Neuronal stem cell (in vitro differentiated cells): ENCODE data around the gene ANO9.

ENCODE experiments used
- DNase-seq: peaks from one replicate; pipeline ENCODE4 v3.0.0-alpha.2; 2013; ENCODE audit warnings: low spot score
- H2AFZ ChIP-seq: one replicate; pipeline ENCODE4 v1.6.1; 2013; ENCODE audit warnings: mild to moderate bottlenecking, low read length, inconsistent platforms
- H2AK5ac ChIP-seq: 2 replicates; pipeline ENCODE4 v1.6.1; 2013; ENCODE audit warnings: low read depth, mild to moderate bottlenecking, inconsistent platforms, low read length, moderate library complexity, mixed read lengths
- H2BK120ac ChIP-seq: 2 replicates; pipeline ENCODE4 v1.6.1; 2013; ENCODE audit warnings: low read depth, mild to moderate bottlenecking, inconsistent platforms, low read length, moderate library complexity, mixed read lengths
- H2BK12ac ChIP-seq: one replicate; pipeline ENCODE4 v1.6.1; 2013; ENCODE audit warnings: low read length, inconsistent platforms
- H2BK15ac ChIP-seq: 2 replicates; pipeline ENCODE4 v1.6.1; 2013; ENCODE audit warnings: mild to moderate bottlenecking, low read length, inconsistent platforms, mixed read lengths
- H2BK5ac ChIP-seq: one replicate; pipeline ENCODE4 v1.6.1; 2013; ENCODE audit warnings: inconsistent platforms, mild to moderate bottlenecking, low read length, moderate library complexity
- H3K14ac ChIP-seq: one replicate; pipeline ENCODE4 v1.6.1; 2013; ENCODE audit warnings: low read length, inconsistent platforms
- H3K18ac ChIP-seq: 2 replicates; pipeline ENCODE4 v1.6.1; 2013; ENCODE audit warnings: low read length, inconsistent platforms
- H3K23ac ChIP-seq: 2 replicates; pipeline ENCODE4 v1.6.1; 2013; ENCODE audit warnings: low read depth, mild to moderate bottlenecking, mixed read lengths, low read length, inconsistent platforms; ENCODE audit not compliant: poor library complexity
- H3K27ac ChIP-seq: replicated peaks from 3 replicates; pipeline ENCODE4 v1.5.1; 2013; ENCODE audit warnings: low read length, inconsistent platforms
- H3K27me3 ChIP-seq, 3 experiments: 2 replicates each; pipeline ENCODE4 v1.6.1; 2013; ENCODE audit warnings: low read length in 3 of 3, mild to moderate bottlenecking in 2 of 3, inconsistent platforms in 1 of 3, low read depth in 1 of 3, mixed read lengths in 1 of 3, moderate library complexity in 1 of 3; ENCODE audit not compliant: control insufficient read depth in 3 of 3, insufficient read depth in 3 of 3
- H3K36me3 ChIP-seq, 2 donors: replicated peaks in 1 of 2; 2 replicates each; pipeline ENCODE4 v1.6.1; 2013; ENCODE audit warnings: low read length in 2 of 2; ENCODE audit not compliant: control insufficient read depth in 2 of 2, insufficient read depth in 2 of 2
- H3K4ac ChIP-seq: 2 replicates; pipeline ENCODE4 v1.6.1; 2013; ENCODE audit warnings: inconsistent platforms, mild to moderate bottlenecking, low read length, moderate library complexity
- H3K4me1 ChIP-seq, 2 donors: 1 replicate in 1 of 2; 2 replicates in 1 of 2; pipeline ENCODE4 v1.6.1; 2013; ENCODE audit warnings: low read length in 2 of 2, low read depth in 1 of 2; ENCODE audit not compliant: control insufficient read depth in 2 of 2, insufficient read depth in 1 of 2
- H3K4me2 ChIP-seq: one replicate; pipeline ENCODE4 v1.6.1; 2013; ENCODE audit warnings: mild to moderate bottlenecking, low read length, inconsistent platforms; ENCODE audit not compliant: insufficient read depth, poor library complexity, severe bottlenecking
- H3K4me3 ChIP-seq, 2 donors: 2 replicates each; pipeline ENCODE4 v1.5.1; 2013; ENCODE audit warnings: low read length in 2 of 2, mild to moderate bottlenecking in 2 of 2, inconsistent platforms in 1 of 2, moderate library complexity in 1 of 2
- H3K79me1 ChIP-seq: one replicate; pipeline ENCODE4 v1.6.1; 2013; ENCODE audit warnings: low read depth, mild to moderate bottlenecking, inconsistent platforms, low read length, moderate library complexity
- H3K9ac ChIP-seq: one replicate; pipeline ENCODE4 v1.6.1; 2013; ENCODE audit warnings: mild to moderate bottlenecking, low read depth, low read length, inconsistent platforms; ENCODE audit not compliant: poor library complexity
- H3K9me3 ChIP-seq, 2 donors: replicated peaks in 1 of 2; 2 replicates each; pipeline versions ENCODE3 to v1.6.1; 2013; ENCODE audit warnings: low read length in 2 of 2, mild to moderate bottlenecking in 2 of 2, inconsistent platforms in 1 of 2, low read depth in 1 of 2, mixed read lengths in 1 of 2, moderate library complexity in 1 of 2; ENCODE audit not compliant: control insufficient read depth in 2 of 2, insufficient read depth in 1 of 2
- H4K8ac ChIP-seq: one replicate; pipeline ENCODE4 v1.6.1; 2013; ENCODE audit warnings: low read depth, mild to moderate bottlenecking, inconsistent platforms, low read length, moderate library complexity
- H4K91ac ChIP-seq: one replicate; pipeline ENCODE4 v1.6.1; 2013; ENCODE audit warnings: low read length, low read depth, mild to moderate bottlenecking, inconsistent platforms; ENCODE audit not compliant: poor library complexity
- WGBS, 2 donors: extraction: QIAGEN DNeasy Blood & Tissue Kit; methylation state at CpG; one replicate each; pipeline ENCODE4 v1.1.7; 2013; ENCODE audit warnings: missing lambda C conversion rate in 2 of 2, mixed read lengths in 1 of 2; ENCODE audit not compliant: insufficient read length in 2 of 2, insufficient replicate concordance in 1 of 2; ENCODE audit errors: extremely low coverage in 2 of 2; 5-methylcytosine and 5-hydroxymethylcytosine counted together

The ANO9 gene

DNA sequence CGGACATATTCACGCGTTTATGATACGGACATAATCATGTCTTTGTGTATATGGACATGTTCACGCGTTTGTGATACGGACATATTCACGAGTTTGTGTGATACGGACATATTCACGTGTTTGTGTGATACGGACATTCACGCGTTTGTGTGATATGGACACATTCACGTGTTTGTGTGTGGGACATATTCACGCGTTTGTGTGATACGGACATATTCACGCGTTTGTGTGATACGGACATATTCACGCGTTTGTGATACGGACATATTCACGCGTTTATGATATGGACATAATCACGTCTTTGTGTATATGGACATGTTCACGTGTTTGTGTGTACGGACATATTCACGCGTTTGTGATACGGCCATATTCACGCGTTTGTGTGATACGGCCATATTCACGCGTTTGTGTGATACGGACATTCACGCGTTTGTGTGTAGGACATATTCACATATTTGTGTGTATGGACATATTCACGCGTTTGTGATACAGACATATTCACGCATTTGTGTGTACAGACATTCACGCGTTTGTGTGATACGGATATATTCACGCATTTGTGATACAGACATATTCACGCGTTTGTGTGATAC lies 33.2 kb upstream of the ANO9 start:
- no peak overlapping the region for H4K8ac ChIP-seq
- H3K23ac ChIP-seq = no peak overlapping the region
- H2BK120ac ChIP-seq = no peak overlapping the region
- H3K4ac ChIP-seq = no peak overlapping the region
- no peak overlapping the region for H2AFZ ChIP-seq
- H4K91ac ChIP-seq = no peak overlapping the region
- no CpG with 5 or more reads among the region's 48 CpGs for WGBS, 2 donors
- H3K27ac ChIP-seq = no peak overlapping the region
- peaks cover 23% of the 10 kb centered on the region for H3K79me1 ChIP-seq
- H3K18ac ChIP-seq = no peak overlapping the region
- no peak overlapping the region for H2BK5ac ChIP-seq
- no peak overlapping the region for H2BK12ac ChIP-seq
- no peak overlapping the region for H2BK15ac ChIP-seq
- peak overlapping the region in 1 of 2 donors; percentile 10 for H3K4me3 ChIP-seq
- H3K14ac ChIP-seq = no peak overlapping the region
- no peak for DNase-seq
- no peak overlapping the region for H3K9ac ChIP-seq
- peaks cover 0 to 4% of the 10 kb centered on the region in 2 donors for H3K9me3 ChIP-seq
- H2AK5ac ChIP-seq = no peak overlapping the region
- H3K27me3 ChIP-seq = no peaks in the 10 kb centered on the region
- H3K4me2 ChIP-seq = no peak overlapping the region
- H3K4me1 ChIP-seq = peaks cover 3 to 8% of the 10 kb centered on the region in 2 donors
- H3K36me3 ChIP-seq = peaks cover 7 to 14% of the 10 kb centered on the region in 2 donors

DNA sequence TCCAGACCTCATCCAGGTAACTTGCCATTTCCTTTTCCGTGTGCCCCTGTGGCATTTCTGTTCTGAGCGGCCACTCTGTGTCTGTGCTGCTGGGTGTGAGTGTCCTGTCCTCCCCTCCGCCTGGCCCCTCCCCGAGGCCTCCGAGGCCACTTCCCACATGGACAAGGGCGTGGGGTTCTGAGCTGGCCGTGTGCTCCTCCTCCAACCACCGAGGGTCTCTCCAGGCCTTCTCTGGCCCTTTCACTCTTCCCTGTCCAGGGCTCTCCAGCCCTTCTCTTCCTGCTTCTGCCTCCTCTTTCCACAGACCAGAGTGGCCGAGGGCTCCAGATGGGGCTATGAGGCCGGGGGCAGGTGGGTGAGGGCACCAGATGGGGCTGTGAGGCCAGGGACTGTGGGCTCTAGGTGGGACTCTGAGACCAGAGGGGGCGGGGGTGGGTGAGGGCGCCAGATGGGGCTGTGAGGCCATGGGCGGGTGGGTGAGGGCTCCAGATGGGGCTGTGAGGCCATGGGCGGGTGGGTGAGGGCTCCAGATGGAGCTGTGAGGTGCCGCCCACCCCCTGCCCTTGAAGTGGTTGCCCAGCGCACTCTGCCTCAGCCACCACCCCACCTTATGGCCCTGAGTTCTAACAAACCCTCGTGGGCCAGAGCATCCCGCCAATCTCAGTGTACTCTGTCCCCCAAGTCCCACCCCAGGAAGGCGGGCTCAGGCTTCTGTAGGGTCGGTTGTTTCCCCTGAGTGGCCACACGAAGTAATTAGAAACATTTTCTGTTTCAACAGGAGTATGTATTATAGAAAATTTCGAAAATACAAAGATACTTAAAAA lies 32.4 kb upstream of the ANO9 start:
- Histone ChIP-seq H2AFZ (no peak overlapping the region), H2BK15ac (no peak overlapping the region), H2BK5ac (no peak overlapping the region), H2BK120ac (no peak overlapping the region), H3K4ac (no peak overlapping the region), H3K4me2 (no peak overlapping the region), H2AK5ac (no peak overlapping the region), H3K4me3 (no peak overlapping the region), H4K8ac (no peak overlapping the region), H3K23ac (no peak overlapping the region), H2BK12ac (no peak overlapping the region), H3K27ac (no peak overlapping the region), H3K79me1 (peaks cover 23% of the 10 kb centered on the region), H4K91ac (no peak overlapping the region), H3K9ac (no peak overlapping the region), H3K18ac (no peak overlapping the region), H3K9me3 (peaks cover 0 to 4% of the 10 kb centered on the region in 2 donors), H3K4me1 (peaks cover 5 to 12% of the 10 kb centered on the region in 2 donors), H3K14ac (no peak overlapping the region), H3K36me3 (peaks cover 7 to 10% of the 10 kb centered on the region in 2 donors), H3K27me3 (no peaks in the 10 kb centered on the region)
- DNase-seq = no peak
- no CpG with 5 or more reads among the region's 22 CpGs for WGBS, 2 donors

DNA sequence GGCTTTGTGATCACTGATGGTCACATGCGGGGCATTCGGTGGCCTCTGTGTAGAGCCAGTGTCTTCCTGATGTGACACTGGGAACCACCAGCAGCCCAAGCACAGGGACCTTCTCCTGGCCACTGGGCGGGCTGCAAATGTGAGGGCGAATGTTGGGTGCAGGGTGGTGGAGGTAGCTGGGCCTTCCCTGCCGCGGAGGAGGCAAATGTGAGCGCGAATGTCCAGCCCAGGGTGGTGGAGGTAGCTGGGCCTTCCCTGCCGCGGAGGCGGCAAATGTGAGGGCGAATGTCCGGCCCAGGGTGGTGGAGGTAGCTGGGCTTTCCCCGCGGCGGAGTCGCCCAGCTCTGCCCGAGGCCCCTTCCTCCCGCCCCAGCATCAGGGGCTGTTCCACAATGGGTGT lies 31.6 kb upstream of the ANO9 start:
- no peak overlapping the region for H3K4me3 ChIP-seq
- H2BK5ac ChIP-seq = no peak overlapping the region
- no CpG with 5 or more reads among the region's 19 CpGs for whole genome bisulfite sequencing, 2 donors
- H3K27me3 ChIP-seq = no peaks in the 10 kb centered on the region
- DNase-seq = no peak
- no peak overlapping the region for H3K9ac ChIP-seq
- H3K79me1 ChIP-seq = peaks cover 23% of the 10 kb centered on the region
- H3K23ac ChIP-seq = peak overlapping the region; percentile 73
- no peak overlapping the region for H2AK5ac ChIP-seq
- H2BK12ac ChIP-seq = no peak overlapping the region
- no peak overlapping the region for H2BK15ac ChIP-seq
- H3K4me2 ChIP-seq = no peak overlapping the region
- H3K14ac ChIP-seq = no peak overlapping the region
- H3K4ac ChIP-seq = no peak overlapping the region
- H3K36me3 ChIP-seq = peaks cover 7 to 10% of the 10 kb centered on the region in 2 donors
- H2AFZ ChIP-seq = no peak overlapping the region
- H2BK120ac ChIP-seq = no peak overlapping the region
- peak overlapping the region; percentile 82 for H4K8ac ChIP-seq
- H3K27ac ChIP-seq = no peak overlapping the region
- H3K4me1 ChIP-seq = peaks cover 7 to 13% of the 10 kb centered on the region in 2 donors
- peaks cover 0 to 4% of the 10 kb centered on the region in 2 donors for H3K9me3 ChIP-seq
- no peak overlapping the region for H4K91ac ChIP-seq
- peak overlapping the region; percentile 48 for H3K18ac ChIP-seq

DNA sequence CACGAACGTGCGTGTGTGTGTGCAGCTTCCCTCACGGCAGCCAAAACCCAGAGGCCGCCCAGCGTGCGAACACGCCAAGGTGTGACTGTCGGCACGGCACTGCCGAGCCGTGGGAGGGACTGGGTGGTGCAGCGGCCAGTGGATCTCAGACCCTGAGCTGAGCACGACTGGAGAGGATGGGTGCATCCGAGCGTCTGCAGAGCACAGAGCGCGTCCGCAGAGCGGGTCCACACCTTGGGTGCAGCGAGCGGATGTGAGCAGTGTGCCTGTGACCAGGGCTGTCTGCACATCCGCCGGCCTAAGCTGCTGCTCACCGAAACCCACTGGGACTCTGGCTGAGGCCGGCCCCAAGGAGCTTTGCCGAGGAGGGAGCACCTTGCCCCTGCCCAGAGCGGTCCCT lies 31.0 kb upstream of the ANO9 start:
- Histone ChIP-seq H3K27me3 (no peaks in the 10 kb centered on the region), H3K79me1 (peaks cover 23% of the 10 kb centered on the region), H3K18ac (peak overlapping the region; percentile 13), H2BK12ac (no peak overlapping the region), H3K23ac (no peak overlapping the region), H2AFZ (no peak overlapping the region), H2BK5ac (no peak overlapping the region), H2AK5ac (no peak overlapping the region), H3K4me2 (no peak overlapping the region), H2BK120ac (no peak overlapping the region), H2BK15ac (peak overlapping the region; percentile 49), H3K14ac (peak overlapping the region; percentile 75), H3K9ac (peak overlapping the region; percentile 50), H3K4me3 (no peak overlapping the region), H3K4ac (no peak overlapping the region), H4K91ac (no peak overlapping the region), H3K4me1 (peaks cover 9 to 16% of the 10 kb centered on the region in 2 donors), H3K9me3 (peaks cover 0 to 4% of the 10 kb centered on the region in 2 donors), H3K36me3 (peaks cover 7 to 10% of the 10 kb centered on the region in 2 donors), H3K27ac (no peak overlapping the region), H4K8ac (no peak overlapping the region)
- no peak for DNase-seq
- no CpG with 5 or more reads among the region's 28 CpGs for WGBS, 2 donors
